Stimulated activated CD4-positive, alpha-beta T cell treated with anti-CD3 and anti-CD28 coated beads, TNF-alpha, amount 100 ng/mL, for 24 hours (primary cell): Measurements from ENCODE around the gene CEP63.
"Not testable (repeated sequence)": the region's sequence is repeated elsewhere in the genome, so short reads cannot be mapped to it uniquely, and the experiment has no call there.

Experiments
- DNase-seq, 3 experiments: peaks; one replicate each; pipeline ENCODE4 v3.0.0-alpha.2; 2020; ENCODE audit warnings: low read depth in 3 of 3

Gene CEP63

GRCh38 chr3:134516905-134517304 lies 31.0 kb downstream of the CEP63 start:
- DNase-seq = no peak

GRCh38 chr3:134517791-134518190 lies 31.9 kb downstream of the CEP63 start:
- DNase-seq = no peak

- DNase-seq = no peak
These were observed 36.7 kb downstream of the CEP63 start for GRCh38 chr3:134522541-134522940.

GRCh38 chr3:134525293-134525692 lies 39.4 kb downstream of the CEP63 start:
- no peak for DNase-seq

- no peak for DNase-seq
These were observed 40.5 kb downstream of the CEP63 start for GRCh38 chr3:134526319-134526718.

- DNase-seq = peak in 1 of 3 experiments; percentile 6
These were observed 41.2 kb downstream of the CEP63 start for GRCh38 chr3:134527037-134527436.

GRCh38 chr3:134527538-134528186 lies 41.8 kb downstream of the CEP63 start:
- DNase-seq = no peak

- no peak for DNase-seq
These were observed 47.6 kb downstream of the CEP63 start for GRCh38 chr3:134533493-134533892.

GRCh38 chr3:134535186-134535970 lies 49.5 kb downstream of the CEP63 start:
- DNase-seq = no peak

- no peak for DNase-seq
These were observed 50.9 kb downstream of the CEP63 start for GRCh38 chr3:134536781-134537180.

- no peak for DNase-seq
These were observed 56.6 kb downstream of the CEP63 start for GRCh38 chr3:134542287-134542958.

- DNase-seq = no peak
These were observed 57.3 kb downstream of the CEP63 start for GRCh38 chr3:134543113-134543512.

GRCh38 chr3:134544316-134544715 lies 58.5 kb downstream of the CEP63 start:
- DNase-seq = no peak

- not testable (repeated sequence) for DNase-seq
These were observed 58.9 kb downstream of the CEP63 start for GRCh38 chr3:134544783-134545182.

- DNase-seq = no peak
These were observed 60.0 kb downstream of the CEP63 start for GRCh38 chr3:134545818-134546217.

- DNase-seq = no peak
These were observed 66.9 kb downstream of the CEP63 start for GRCh38 chr3:134552784-134553183.

GRCh38 chr3:134559591-134559990 lies 73.7 kb downstream of the CEP63 start:
- no peak for DNase-seq

GRCh38 chr3:134562055-134562454 lies 76.2 kb downstream of the CEP63 start:
- no peak for DNase-seq

GRCh38 chr3:134563601-134564000 lies 77.7 kb downstream of the CEP63 start:
- no peak for DNase-seq

GRCh38 chr3:134564991-134565390 lies 79.1 kb downstream of the CEP63 start:
- no peak for DNase-seq

GRCh38 chr3:134567605-134568004 lies 81.7 kb downstream of the CEP63 start:
- DNase-seq = no peak

- DNase-seq = no peak
These were observed 82.9 kb downstream of the CEP63 start for GRCh38 chr3:134568790-134569189.

GRCh38 chr3:134569899-134570298 lies 84.0 kb downstream of the CEP63 start:
- DNase-seq = not testable (repeated sequence)
